Testis (tissue), 2 donors: ENCODE measurements around the gene WDR53.

ENCODE experiments used
- CTCF ChIP-seq, 3 experiments: fragments of 450-650 bp in 2 of 3; fragments of 200-600 bp in 1 of 3; sonication (generic) in 1 of 3; IDR thresholded peaks; one replicate each; pipeline ENCODE4 v1.5.1; 2016 to 2019; ENCODE audit warnings: antibody characterized with exemption in 3 of 3, mild to moderate bottlenecking in 2 of 3, moderate library complexity in 1 of 3
- POLR2A ChIP-seq: fragments of 450-650 bp; IDR thresholded peaks from one replicate; pipeline ENCODE4 v1.6.1; 2017; ENCODE audit warnings: antibody characterized with exemption, mild to moderate bottlenecking, moderate library complexity

GRCh38 chr3:196611761-196612483 is 43.6 kb upstream of the WDR53 start:
- TF ChIP-seq POLR2A, result no peak
- TF ChIP-seq CTCF (IDR thresholded peaks at IDR 0.05), result no peak
